ENCODE data around the gene EDIL3. TPM values are rescaled to one million over a fixed set of nuclear protein-coding genes. Genes with fewer than 3 reads are reported as not detected.

The EDIL3 gene
- total and polyA plus RNA-seq, 9 of the 15 experiments (the other 6 are each of a cell fraction or from before 2014, with no cell fraction given): 0.09 TPM; not detected in 8

DNA sequence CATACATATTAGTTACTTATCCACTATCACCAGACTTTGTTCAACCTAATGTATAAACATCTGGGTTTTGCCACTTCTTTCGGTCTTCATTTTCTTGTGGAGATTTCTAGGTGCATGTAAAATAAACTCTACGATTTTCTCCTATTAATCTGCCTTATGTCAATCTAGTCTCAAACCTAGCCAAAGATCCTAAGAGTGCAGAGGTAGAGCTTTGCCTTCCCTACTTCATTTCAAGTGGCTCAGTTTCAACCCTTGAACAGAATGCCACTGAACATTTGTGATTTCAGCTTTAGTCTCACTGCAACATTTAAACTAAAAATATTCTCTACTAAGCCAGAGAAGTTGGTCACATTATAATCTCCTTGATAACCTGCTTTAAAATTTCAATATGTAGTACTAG is 94.0 kb downstream of the EDIL3 start (continued):
- TF ChIP-seq, protein P1, sequence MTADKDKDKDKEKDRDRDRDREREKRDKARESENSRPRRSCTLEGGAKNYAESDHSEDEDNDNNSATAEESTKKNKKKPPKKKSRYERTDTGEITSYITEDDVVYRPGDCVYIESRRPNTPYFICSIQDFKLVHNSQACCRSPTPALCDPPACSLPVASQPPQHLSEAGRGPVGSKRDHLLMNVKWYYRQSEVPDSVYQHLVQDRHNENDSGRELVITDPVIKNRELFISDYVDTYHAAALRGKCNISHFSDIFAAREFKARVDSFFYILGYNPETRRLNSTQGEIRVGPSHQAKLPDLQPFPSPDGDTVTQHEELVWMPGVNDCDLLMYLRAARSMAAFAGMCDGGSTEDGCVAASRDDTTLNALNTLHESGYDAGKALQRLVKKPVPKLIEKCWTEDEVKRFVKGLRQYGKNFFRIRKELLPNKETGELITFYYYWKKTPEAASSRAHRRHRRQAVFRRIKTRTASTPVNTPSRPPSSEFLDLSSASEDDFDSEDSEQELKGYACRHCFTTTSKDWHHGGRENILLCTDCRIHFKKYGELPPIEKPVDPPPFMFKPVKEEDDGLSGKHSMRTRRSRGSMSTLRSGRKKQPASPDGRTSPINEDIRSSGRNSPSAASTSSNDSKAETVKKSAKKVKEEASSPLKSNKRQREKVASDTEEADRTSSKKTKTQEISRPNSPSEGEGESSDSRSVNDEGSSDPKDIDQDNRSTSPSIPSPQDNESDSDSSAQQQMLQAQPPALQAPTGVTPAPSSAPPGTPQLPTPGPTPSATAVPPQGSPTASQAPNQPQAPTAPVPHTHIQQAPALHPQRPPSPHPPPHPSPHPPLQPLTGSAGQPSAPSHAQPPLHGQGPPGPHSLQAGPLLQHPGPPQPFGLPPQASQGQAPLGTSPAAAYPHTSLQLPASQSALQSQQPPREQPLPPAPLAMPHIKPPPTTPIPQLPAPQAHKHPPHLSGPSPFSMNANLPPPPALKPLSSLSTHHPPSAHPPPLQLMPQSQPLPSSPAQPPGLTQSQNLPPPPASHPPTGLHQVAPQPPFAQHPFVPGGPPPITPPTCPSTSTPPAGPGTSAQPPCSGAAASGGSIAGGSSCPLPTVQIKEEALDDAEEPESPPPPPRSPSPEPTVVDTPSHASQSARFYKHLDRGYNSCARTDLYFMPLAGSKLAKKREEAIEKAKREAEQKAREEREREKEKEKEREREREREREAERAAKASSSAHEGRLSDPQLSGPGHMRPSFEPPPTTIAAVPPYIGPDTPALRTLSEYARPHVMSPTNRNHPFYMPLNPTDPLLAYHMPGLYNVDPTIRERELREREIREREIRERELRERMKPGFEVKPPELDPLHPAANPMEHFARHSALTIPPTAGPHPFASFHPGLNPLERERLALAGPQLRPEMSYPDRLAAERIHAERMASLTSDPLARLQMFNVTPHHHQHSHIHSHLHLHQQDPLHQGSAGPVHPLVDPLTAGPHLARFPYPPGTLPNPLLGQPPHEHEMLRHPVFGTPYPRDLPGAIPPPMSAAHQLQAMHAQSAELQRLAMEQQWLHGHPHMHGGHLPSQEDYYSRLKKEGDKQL (CRISPR knock-in tag; IDR thresholded peaks at IDR 0.05; ENCODE audit: borderline replicate concordance): no peak
- TF ChIP-seq ZNF75A (CRISPR knock-in tag; IDR thresholded peaks at IDR 0.05) (no peak), MEIS2 (IDR thresholded peaks at IDR 0.05; ENCODE audit: partially characterized antibody) (no peak), DIDO1 (tag; IDR thresholded peaks at IDR 0.05; ENCODE audit: low read depth) (no peak), NBN (IDR thresholded peaks at IDR 0.05; ENCODE audit: low read depth) (no peak), RFX5 (IDR thresholded peaks at IDR 0.05; ENCODE audit: low read depth, low read length) (no peak), HDGF (IDR thresholded peaks at IDR 0.05) (no peak), HNRNPL (IDR thresholded peaks at IDR 0.05; ENCODE audit: low read depth, low read length) (no peak)
- TF ChIP-seq, protein P2, sequence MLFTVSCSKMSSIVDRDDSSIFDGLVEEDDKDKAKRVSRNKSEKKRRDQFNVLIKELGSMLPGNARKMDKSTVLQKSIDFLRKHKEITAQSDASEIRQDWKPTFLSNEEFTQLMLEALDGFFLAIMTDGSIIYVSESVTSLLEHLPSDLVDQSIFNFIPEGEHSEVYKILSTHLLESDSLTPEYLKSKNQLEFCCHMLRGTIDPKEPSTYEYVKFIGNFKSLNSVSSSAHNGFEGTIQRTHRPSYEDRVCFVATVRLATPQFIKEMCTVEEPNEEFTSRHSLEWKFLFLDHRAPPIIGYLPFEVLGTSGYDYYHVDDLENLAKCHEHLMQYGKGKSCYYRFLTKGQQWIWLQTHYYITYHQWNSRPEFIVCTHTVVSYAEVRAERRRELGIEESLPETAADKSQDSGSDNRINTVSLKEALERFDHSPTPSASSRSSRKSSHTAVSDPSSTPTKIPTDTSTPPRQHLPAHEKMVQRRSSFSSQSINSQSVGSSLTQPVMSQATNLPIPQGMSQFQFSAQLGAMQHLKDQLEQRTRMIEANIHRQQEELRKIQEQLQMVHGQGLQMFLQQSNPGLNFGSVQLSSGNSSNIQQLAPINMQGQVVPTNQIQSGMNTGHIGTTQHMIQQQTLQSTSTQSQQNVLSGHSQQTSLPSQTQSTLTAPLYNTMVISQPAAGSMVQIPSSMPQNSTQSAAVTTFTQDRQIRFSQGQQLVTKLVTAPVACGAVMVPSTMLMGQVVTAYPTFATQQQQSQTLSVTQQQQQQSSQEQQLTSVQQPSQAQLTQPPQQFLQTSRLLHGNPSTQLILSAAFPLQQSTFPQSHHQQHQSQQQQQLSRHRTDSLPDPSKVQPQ (CRISPR knock-in tag; IDR thresholded peaks at IDR 0.05; ENCODE audit: borderline replicate concordance): no peak
- TF ChIP-seq, protein P3, sequence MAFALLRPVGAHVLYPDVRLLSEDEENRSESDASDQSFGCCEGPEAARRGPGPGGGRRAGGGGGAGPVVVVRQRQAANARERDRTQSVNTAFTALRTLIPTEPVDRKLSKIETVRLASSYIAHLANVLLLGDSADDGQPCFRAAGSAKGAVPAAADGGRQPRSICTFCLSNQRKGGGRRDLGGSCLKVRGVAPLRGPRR (CRISPR knock-in tag; IDR thresholded peaks at IDR 0.05): no peak
- TF ChIP-seq, protein P4, sequence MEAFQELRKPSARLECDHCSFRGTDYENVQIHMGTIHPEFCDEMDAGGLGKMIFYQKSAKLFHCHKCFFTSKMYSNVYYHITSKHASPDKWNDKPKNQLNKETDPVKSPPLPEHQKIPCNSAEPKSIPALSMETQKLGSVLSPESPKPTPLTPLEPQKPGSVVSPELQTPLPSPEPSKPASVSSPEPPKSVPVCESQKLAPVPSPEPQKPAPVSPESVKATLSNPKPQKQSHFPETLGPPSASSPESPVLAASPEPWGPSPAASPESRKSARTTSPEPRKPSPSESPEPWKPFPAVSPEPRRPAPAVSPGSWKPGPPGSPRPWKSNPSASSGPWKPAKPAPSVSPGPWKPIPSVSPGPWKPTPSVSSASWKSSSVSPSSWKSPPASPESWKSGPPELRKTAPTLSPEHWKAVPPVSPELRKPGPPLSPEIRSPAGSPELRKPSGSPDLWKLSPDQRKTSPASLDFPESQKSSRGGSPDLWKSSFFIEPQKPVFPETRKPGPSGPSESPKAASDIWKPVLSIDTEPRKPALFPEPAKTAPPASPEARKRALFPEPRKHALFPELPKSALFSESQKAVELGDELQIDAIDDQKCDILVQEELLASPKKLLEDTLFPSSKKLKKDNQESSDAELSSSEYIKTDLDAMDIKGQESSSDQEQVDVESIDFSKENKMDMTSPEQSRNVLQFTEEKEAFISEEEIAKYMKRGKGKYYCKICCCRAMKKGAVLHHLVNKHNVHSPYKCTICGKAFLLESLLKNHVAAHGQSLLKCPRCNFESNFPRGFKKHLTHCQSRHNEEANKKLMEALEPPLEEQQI (IDR thresholded peaks at IDR 0.05): no peak
- TF ChIP-seq, protein P5, sequence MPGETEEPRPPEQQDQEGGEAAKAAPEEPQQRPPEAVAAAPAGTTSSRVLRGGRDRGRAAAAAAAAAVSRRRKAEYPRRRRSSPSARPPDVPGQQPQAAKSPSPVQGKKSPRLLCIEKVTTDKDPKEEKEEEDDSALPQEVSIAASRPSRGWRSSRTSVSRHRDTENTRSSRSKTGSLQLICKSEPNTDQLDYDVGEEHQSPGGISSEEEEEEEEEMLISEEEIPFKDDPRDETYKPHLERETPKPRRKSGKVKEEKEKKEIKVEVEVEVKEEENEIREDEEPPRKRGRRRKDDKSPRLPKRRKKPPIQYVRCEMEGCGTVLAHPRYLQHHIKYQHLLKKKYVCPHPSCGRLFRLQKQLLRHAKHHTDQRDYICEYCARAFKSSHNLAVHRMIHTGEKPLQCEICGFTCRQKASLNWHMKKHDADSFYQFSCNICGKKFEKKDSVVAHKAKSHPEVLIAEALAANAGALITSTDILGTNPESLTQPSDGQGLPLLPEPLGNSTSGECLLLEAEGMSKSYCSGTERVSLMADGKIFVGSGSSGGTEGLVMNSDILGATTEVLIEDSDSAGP (CRISPR knock-in tag; IDR thresholded peaks at IDR 0.05): no peak
- TF ChIP-seq, protein P6, sequence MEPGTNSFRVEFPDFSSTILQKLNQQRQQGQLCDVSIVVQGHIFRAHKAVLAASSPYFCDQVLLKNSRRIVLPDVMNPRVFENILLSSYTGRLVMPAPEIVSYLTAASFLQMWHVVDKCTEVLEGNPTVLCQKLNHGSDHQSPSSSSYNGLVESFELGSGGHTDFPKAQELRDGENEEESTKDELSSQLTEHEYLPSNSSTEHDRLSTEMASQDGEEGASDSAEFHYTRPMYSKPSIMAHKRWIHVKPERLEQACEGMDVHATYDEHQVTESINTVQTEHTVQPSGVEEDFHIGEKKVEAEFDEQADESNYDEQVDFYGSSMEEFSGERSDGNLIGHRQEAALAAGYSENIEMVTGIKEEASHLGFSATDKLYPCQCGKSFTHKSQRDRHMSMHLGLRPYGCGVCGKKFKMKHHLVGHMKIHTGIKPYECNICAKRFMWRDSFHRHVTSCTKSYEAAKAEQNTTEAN (CRISPR knock-in tag; IDR thresholded peaks at IDR 0.05): no peak

All from K562 (cell line).